A673 (cell line): Measurements from ENCODE around the gene ODAD3. TPM values are rescaled to one million over a fixed set of nuclear protein-coding genes. Genes with fewer than 3 reads are reported as not detected.

Experiments
- BruUV-seq: library from RNA; stranded (reverse); fragments of 400-500 nt; replicated peaks from 2 replicates; lab custom pipeline; 2021; lab: Mats Ljungman, UMichigan
- CTCF ChIA-PET: fragments of 300-600 bp; sonication (Branson Sonifier 250); formaldehyde crosslinking; loops from one replicate; lab custom pipeline; 2022; ENCODE audit warnings: antibody characterized with exemption; lab: Charles Lee
- POLR2A ChIA-PET: fragments of 300-600 bp; sonication (Branson Sonifier 250); formaldehyde crosslinking; loops from one replicate; lab custom pipeline; 2022; ENCODE audit warnings: antibody characterized with exemption; ENCODE audit not compliant: low non-redundant PET; lab: Charles Lee
- DNase-seq: peaks from one replicate; pipeline ENCODE4 v3.0.0-alpha.2; 2015; ENCODE audit warnings: low spot score
- H3K27ac ChIP-seq: fragments of 200-600 bp; sonication (generic); 2 replicates; pipeline ENCODE4 v1.5.1; 2016; ENCODE audit warnings: mixed run types, low read depth, mild to moderate bottlenecking, mixed read lengths, antibody characterized with exemption, low read length; ENCODE audit not compliant: poor library complexity, severe bottlenecking
- H3K27me3 ChIP-seq: fragments of 200-600 bp; sonication (generic); replicated peaks from 2 replicates; pipeline ENCODE4 v1.6.1; 2017; ENCODE audit warnings: mixed run types, low read depth, mild to moderate bottlenecking, mixed read lengths, antibody characterized with exemption, low read length; ENCODE audit not compliant: insufficient read depth, poor library complexity
- H3K36me3 ChIP-seq: fragments of 200-600 bp; sonication (generic); 2 replicates; pipeline ENCODE4 v1.6.1; 2016; ENCODE audit warnings: mixed run types, mild to moderate bottlenecking, mixed read lengths, antibody characterized with exemption, low read length; ENCODE audit not compliant: insufficient read depth, poor library complexity, severe bottlenecking
- H3K4me1 ChIP-seq: fragments of 200-600 bp; sonication (generic); 2 replicates; pipeline ENCODE4 v1.6.1; 2017; ENCODE audit warnings: mixed run types, mild to moderate bottlenecking, mixed read lengths, antibody characterized with exemption, low read length; ENCODE audit not compliant: insufficient read depth, poor library complexity, severe bottlenecking
- H3K4me3 ChIP-seq: fragments of 200-600 bp; sonication (generic); 2 replicates; pipeline ENCODE4 v1.5.1; 2016; ENCODE audit warnings: low read depth, mixed run types, mild to moderate bottlenecking, mixed read lengths, low read length; ENCODE audit not compliant: poor library complexity, severe bottlenecking
- H3K9me3 ChIP-seq: fragments of 200-600 bp; sonication (generic); 2 replicates; pipeline ENCODE4 v1.6.1; 2016; ENCODE audit warnings: mixed run types, low read depth, mild to moderate bottlenecking, mixed read lengths, antibody characterized with exemption, low read length; ENCODE audit not compliant: poor library complexity, severe bottlenecking
- EZH2 ChIP-seq: fragments of 200-600 bp; sonication (generic); IDR thresholded peaks from 2 replicates; pipeline ENCODE4 v1.6.1; 2017; ENCODE audit warnings: borderline replicate concordance, low read depth, mild to moderate bottlenecking, mixed read lengths, antibody characterized with exemption, low read length; ENCODE audit not compliant: poor library complexity, severe bottlenecking
- intact Hi-C: fragments of 100-400 bp; cut with micrococcal nuclease; formaldehyde crosslinking; loops from one replicate; pipeline ENCODE4 v1.10.0; 2022; ENCODE audit not compliant: unreplicated experiment
- total RNA-seq: library from RNA; stranded (reverse); gene quantifications from 2 replicates; pipeline ENCODE4 v1.2.3, GENCODE V29; 2021
- TF ChIP-seq, protein P1 (sequence below): fragments of 300-800, 200-600 bp; sonication (generic); conservative IDR thresholded peaks from 2 replicates; pipeline ENCODE4 v1.5.1; 2017; ENCODE audit warnings: low read depth, mild to moderate bottlenecking, antibody characterized with exemption, low read length, moderate library complexity, mixed read lengths

Gene ODAD3
- total RNA-seq, 1 experiment from 2014 or later = 0.39 TPM

GRCh38 chr19:11448410-11448809, 13.5 kb upstream of the ODAD3 start:
- ChIA-PET CTCF (no interaction called here), POLR2A (no interaction called here)
- BruUV-seq = no TSS peak
- H3K9me3 ChIP-seq = no peaks in the 10 kb centered on the region
- no peak for TF ChIP-seq EZH2
- TF ChIP-seq, protein P1, sequence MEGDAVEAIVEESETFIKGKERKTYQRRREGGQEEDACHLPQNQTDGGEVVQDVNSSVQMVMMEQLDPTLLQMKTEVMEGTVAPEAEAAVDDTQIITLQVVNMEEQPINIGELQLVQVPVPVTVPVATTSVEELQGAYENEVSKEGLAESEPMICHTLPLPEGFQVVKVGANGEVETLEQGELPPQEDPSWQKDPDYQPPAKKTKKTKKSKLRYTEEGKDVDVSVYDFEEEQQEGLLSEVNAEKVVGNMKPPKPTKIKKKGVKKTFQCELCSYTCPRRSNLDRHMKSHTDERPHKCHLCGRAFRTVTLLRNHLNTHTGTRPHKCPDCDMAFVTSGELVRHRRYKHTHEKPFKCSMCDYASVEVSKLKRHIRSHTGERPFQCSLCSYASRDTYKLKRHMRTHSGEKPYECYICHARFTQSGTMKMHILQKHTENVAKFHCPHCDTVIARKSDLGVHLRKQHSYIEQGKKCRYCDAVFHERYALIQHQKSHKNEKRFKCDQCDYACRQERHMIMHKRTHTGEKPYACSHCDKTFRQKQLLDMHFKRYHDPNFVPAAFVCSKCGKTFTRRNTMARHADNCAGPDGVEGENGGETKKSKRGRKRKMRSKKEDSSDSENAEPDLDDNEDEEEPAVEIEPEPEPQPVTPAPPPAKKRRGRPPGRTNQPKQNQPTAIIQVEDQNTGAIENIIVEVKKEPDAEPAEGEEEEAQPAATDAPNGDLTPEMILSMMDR = no peak
- DNase-seq = no peak
- peaks cover 17% of the 10 kb centered on the region for H3K4me1 ChIP-seq
- H3K27ac ChIP-seq = no peak overlapping the region
- intact Hi-C loops = loop anchor here (10.0 kb wide), 1 partner anchor 154 kb away; the partner anchor contains the start of gene TSPAN16
- no peaks in the 10 kb centered on the region for H3K27me3 ChIP-seq
- no peak overlapping the region for H3K4me3 ChIP-seq
- peaks cover 35% of the 10 kb centered on the region for H3K36me3 ChIP-seq

- no peaks in the 10 kb centered on the region for H3K9me3 ChIP-seq
- no peaks in the 10 kb centered on the region for H3K27me3 ChIP-seq
- CTCF ChIA-PET = interaction anchor here (0.6 kb wide), 2 partner anchors 11 to 18 kb away, joined by 4 to 5 read pairs; no protein-coding TSS in a partner anchor
- TF ChIP-seq, protein P1 = no peak
- no peak for TF ChIP-seq EZH2
- H3K4me3 ChIP-seq = no peak overlapping the region
- no TSS peak for BruUV-seq
- H3K36me3 ChIP-seq = peaks cover 36% of the 10 kb centered on the region
- POLR2A ChIA-PET = no interaction called here
- intact Hi-C loops = loop anchor here (10.0 kb wide), 1 partner anchor 153 kb away; the partner anchor contains the start of gene TSPAN16
- H3K4me1 ChIP-seq = peaks cover 14% of the 10 kb centered on the region
- no peak for DNase-seq
- H3K27ac ChIP-seq = no peak overlapping the region
Measured at GRCh38 chr19:11447347-11448262, 12.7 kb upstream of the ODAD3 start.

DNA sequence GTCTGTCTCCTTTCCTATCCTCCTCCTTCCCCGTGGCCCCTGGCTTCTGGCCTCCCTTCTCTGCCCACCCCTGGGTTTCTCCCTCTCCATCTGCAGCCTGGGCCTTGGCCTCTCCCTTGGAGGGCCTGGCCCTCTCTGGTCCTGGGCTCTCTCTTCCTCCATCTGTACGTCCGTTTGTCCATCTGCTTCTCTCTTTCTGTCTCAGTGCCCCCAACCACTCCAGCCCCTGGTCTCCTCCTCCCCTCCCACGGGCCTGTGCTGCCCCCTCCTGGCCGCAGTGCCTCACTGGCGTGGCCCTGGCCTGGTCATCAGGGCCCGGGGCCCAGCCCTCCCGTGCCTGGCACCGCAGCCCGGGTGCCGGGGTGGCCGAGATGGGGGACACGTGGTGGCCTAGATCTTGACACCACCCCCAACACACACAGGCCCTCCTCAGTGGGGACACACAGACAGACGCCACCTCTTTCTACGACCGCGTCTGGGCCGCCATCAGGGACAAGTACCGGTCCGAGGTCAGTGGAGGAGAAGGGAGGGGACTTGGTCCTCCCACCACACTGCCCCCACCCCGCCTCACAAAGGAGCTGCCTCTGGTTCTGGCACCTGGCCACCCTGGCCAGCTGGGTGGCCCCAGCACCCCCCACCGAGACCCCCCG, 11.9 kb upstream of the ODAD3 start:
- no peak for TF ChIP-seq EZH2
- TF ChIP-seq, protein P1 = peak; percentile 81
- H3K27ac ChIP-seq = no peak overlapping the region
- ChIA-PET CTCF (interaction anchor here (0.6 kb wide), 3 partner anchors 10 to 133 kb away, joined by 3 to 5 read pairs (median 4); no protein-coding TSS in a partner anchor), POLR2A (no interaction called here)
- H3K4me3 ChIP-seq = no peak overlapping the region
- no peaks in the 10 kb centered on the region for H3K27me3 ChIP-seq
- intact Hi-C loops = loop anchor here (10.0 kb wide), 1 partner anchor 152 kb away; the partner anchor contains the start of gene TSPAN16
- no peaks in the 10 kb centered on the region for H3K9me3 ChIP-seq
- DNase-seq = peak; percentile 60
- BruUV-seq = no TSS peak
- H3K4me1 ChIP-seq = peaks cover 6% of the 10 kb centered on the region
- H3K36me3 ChIP-seq = peaks cover 44% of the 10 kb centered on the region
